RWPE1 (cell line): ENCODE results near the gene EYS.

Source experiments
- CTCF ChIA-PET: fragments of 350-600 bp; sonication (Branson Sonifier 250); formaldehyde crosslinking; extraction: SDS; loops from one replicate; lab custom pipeline; 2021; lab: Yijun Ruan, JAX
- POLR2A ChIA-PET: fragments of 400-600 bp; formaldehyde crosslinking; extraction: SDS; loops from one replicate; lab custom pipeline; 2020; ENCODE audit warnings: antibody characterized with exemption; ENCODE audit not compliant: low non-redundant PET; lab: Yijun Ruan, JAX
- DNase-seq: peaks from one replicate; pipeline ENCODE4 v3.0.0; 2012; ENCODE audit warnings: low spot score
- H3K27ac ChIP-seq: fragments of 450-650 bp; 2 replicates; pipeline ENCODE4 v1.5.1; 2017
- TF ChIP-seq, protein P1 (sequence below): fragments of 450-650 bp; conservative IDR thresholded peaks from 2 replicates; pipeline ENCODE4 v1.5.1; 2017; ENCODE audit warnings: low read depth, mild to moderate bottlenecking

The EYS gene

DNA sequence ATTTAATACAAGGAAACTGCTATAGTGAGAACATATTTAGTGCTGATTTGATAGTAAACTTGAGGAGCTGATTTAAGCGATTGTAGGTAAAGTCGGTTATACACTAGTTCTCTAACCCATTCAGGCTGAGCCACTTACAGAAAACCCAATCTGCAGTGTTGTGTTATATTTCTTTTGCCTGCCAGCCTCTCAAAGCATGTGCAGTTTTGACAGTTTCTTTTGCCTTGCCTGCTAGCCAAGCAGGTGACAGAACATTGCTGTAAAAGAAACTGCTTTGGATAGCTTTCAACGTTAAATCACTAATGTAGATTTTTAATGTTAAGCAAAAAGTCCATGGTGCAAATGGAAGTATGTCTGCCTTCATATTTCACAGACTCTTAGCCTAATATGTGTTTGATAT lies 982.9 kb downstream of the EYS start:
- H3K27ac ChIP-seq, result no peak overlapping the region
- DNase-seq, result no peak
- TF ChIP-seq, protein P1, sequence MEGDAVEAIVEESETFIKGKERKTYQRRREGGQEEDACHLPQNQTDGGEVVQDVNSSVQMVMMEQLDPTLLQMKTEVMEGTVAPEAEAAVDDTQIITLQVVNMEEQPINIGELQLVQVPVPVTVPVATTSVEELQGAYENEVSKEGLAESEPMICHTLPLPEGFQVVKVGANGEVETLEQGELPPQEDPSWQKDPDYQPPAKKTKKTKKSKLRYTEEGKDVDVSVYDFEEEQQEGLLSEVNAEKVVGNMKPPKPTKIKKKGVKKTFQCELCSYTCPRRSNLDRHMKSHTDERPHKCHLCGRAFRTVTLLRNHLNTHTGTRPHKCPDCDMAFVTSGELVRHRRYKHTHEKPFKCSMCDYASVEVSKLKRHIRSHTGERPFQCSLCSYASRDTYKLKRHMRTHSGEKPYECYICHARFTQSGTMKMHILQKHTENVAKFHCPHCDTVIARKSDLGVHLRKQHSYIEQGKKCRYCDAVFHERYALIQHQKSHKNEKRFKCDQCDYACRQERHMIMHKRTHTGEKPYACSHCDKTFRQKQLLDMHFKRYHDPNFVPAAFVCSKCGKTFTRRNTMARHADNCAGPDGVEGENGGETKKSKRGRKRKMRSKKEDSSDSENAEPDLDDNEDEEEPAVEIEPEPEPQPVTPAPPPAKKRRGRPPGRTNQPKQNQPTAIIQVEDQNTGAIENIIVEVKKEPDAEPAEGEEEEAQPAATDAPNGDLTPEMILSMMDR, result no peak
- POLR2A ChIA-PET, result no interaction called here
- CTCF ChIA-PET, result interaction anchor here (0.6 kb wide), 1 partner anchor 541 kb away, joined by 3 read pairs; no protein-coding TSS in a partner anchor

DNA sequence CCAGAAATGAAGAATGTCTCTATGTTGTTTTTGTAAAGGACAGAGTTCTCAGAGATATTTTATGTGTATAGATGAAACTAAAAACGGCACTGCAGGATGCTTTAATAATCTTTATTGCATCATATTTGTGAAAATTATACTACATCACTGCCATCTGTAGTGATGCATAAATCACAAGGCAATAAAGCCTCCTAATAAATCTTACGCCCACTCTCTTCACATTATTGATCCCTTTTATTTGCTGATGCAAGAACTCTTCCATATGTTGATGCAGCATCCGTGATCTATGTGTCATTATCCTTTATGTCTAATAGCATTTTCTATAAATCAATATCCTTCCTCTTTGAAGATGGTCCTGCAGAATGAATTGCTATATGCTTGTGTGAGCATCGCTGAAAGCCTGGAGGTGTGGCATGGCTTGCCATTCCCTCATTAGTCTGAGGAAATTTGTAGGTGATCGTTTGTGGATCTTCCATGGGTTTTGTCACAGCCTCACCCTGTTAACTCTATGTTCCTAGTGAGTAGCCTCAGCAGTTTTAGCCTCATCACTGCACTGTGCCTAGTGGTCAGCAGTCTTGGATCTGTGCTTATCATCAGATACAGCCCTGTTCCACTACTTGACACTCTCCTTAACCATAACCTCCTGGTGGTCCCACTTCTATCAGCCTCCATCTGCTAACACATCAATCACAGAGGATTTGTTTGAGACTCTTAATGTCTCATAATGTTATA lies 983.5 kb downstream of the EYS start:
- no peak for DNase-seq
- POLR2A ChIA-PET, result no interaction called here
- CTCF ChIA-PET, result interaction anchor here (0.6 kb wide), 1 partner anchor 541 kb away, joined by 3 read pairs; no protein-coding TSS in a partner anchor
- TF ChIP-seq, protein P1, result no peak
- no peak overlapping the region for H3K27ac ChIP-seq

DNA sequence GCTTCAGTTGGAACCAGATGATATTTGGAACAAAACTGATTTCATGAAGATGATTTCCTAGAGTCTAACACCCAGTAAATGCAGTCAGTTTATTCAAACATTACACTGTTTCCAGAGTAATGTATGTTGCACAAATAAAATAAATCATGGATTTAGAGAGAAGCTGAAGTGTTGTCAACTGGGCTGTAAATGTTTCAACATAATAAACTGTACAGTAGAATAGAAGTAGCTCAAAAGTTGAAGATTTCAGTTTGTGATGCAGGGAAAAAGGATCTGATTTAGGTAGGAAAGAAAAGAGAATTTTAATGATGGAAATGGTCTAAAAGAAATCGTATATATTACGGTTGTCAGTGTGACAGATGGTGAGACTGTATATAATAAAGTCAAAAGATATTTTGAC lies 985.2 kb downstream of the EYS start:
- CTCF ChIA-PET, result no interaction called here
- TF ChIP-seq, protein P1, result no peak
- no peak overlapping the region for H3K27ac ChIP-seq
- DNase-seq, result no peak
- POLR2A ChIA-PET, result no interaction called here

DNA sequence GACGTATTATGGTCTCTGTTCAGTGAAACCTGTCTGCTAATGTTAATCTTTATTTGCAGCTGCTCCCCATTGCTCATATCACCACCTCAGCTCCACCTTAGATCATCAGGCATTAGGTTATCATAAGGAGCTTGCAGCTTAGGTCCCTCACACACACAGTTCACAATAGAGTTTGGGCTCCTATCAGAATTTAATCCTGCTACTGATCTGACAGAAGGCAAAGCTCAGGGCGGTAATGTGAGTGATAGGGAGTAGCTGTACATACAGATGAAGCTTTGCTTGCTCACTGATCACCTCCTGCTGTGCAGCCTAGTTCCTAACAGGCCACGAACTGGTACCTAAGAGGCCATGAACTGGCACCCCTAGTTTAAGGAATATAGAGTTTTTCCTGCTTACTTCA lies 989.7 kb downstream of the EYS start:
- TF ChIP-seq, protein P1, result no peak
- H3K27ac ChIP-seq, result no peak overlapping the region
- ChIA-PET CTCF (no interaction called here), POLR2A (interaction anchor here (0.6 kb wide), 1 partner anchor 602 kb away, joined by 5 read pairs; no protein-coding TSS in a partner anchor)
- DNase-seq, result no peak

DNA sequence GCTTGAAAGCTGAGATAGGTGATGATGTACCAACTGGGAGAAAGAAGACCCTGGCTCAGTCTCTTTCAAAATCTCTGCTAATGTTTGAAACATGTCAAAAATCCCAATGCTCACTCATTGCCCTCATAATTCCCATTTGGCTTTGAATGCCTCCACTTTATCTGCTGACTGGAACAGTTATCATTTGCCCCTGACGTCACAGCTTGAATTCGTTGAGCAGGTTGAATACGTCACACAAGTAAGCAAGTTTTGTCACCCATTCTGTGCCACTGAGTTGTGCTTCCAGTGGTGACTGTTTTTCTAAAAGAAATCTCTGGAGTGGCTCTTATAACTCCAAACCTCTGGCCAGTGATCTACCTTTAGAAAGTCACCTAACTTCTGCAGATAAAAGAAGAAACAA lies 991.4 kb downstream of the EYS start:
- POLR2A ChIA-PET, result no interaction called here
- H3K27ac ChIP-seq, result no peak overlapping the region
- CTCF ChIA-PET, result interaction anchor here (0.7 kb wide), 1 partner anchor 235 kb away, joined by 4 read pairs; no protein-coding TSS in a partner anchor
- TF ChIP-seq, protein P1, result no peak
- DNase-seq, result no peak

DNA sequence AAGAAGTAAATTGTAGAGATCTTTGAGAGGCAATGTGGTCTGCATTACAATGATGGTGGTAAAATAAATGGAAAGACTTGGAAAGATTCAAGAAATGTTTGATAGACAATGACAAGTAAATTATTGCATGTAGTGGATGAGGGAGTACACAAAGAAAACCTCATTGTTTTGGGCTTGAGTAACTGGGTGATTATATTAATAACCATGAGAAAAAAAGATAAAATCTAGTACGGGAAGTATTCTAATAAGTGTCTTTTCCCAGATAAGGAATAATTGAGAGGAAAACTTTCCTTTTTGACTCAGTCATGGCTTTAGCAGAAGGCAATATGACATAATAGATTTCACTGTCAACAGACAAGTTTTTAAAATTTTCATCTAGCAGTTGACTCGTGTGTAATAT lies 993.0 kb downstream of the EYS start:
- TF ChIP-seq, protein P1, result no peak
- H3K27ac ChIP-seq, result no peak overlapping the region
- ChIA-PET POLR2A (no interaction called here), CTCF (no interaction called here)
- DNase-seq, result no peak
